GM10248 (cell line): ENCODE measurements around the gene NLGN3.
A peak's percentile ranks its signal among the peaks of the same experiment; 100 is the strongest.

ENCODE experiments used
- CTCF ChIA-PET: fragments of 300-600 bp; sonication (Branson Sonifier 250); formaldehyde crosslinking; extraction: SDS; loops from one replicate; lab custom pipeline; 2021; ENCODE audit warnings: antibody characterized with exemption; lab: Yijun Ruan, JAX
- POLR2A ChIA-PET: fragments of 350-650 bp; sonication (Branson Sonifier 250); formaldehyde crosslinking; extraction: SDS; loops from one replicate; lab custom pipeline; 2020; ENCODE audit warnings: antibody characterized with exemption; lab: Yijun Ruan, JAX
- DNase-seq: peaks from one replicate; pipeline ENCODE4 v3.0.0; 2012; ENCODE audit errors: extremely low spot score
- TF ChIP-seq, protein P1 (sequence below): IDR thresholded peaks from 2 replicates; pipeline ENCODE4 v1.5.1; 2012; ENCODE audit warnings: mild to moderate bottlenecking, low read depth; ENCODE audit errors: extremely low read depth, missing control alignments, control extremely low read depth

The NLGN3 gene

DNA sequence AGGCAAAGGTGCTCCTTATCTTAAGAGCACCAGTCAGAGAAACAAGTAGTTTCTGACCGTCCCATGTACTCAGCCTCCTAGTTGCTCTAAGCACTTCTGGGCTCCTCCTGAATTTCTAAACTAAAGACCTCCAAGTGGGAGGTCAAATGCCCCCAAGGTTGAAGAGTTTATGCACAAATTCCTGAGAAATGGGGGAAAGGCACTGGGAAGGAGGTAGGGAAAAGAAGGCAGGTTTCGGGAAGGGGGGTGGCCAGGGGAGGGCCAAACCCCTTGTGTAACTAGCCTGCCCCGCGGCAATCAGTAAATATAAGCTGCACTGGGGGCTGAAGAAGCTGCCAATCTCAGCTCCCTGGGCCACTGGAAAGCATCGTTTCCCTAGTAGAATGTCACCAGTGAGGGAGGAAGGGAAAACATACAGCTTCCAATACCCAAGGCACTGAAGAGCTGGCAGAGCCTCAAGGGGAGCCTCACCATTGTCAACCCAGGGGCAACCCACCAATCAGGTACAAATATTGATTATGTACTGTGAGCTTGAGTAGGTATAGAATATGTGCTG lies 45.6 kb upstream of the NLGN3 start:
- POLR2A ChIA-PET, result interaction anchor here (2.5 kb wide), 1 partner anchor 19 kb away, joined by 8 read pairs; the partner anchor contains the start of gene MED12
- TF ChIP-seq, protein P1, sequence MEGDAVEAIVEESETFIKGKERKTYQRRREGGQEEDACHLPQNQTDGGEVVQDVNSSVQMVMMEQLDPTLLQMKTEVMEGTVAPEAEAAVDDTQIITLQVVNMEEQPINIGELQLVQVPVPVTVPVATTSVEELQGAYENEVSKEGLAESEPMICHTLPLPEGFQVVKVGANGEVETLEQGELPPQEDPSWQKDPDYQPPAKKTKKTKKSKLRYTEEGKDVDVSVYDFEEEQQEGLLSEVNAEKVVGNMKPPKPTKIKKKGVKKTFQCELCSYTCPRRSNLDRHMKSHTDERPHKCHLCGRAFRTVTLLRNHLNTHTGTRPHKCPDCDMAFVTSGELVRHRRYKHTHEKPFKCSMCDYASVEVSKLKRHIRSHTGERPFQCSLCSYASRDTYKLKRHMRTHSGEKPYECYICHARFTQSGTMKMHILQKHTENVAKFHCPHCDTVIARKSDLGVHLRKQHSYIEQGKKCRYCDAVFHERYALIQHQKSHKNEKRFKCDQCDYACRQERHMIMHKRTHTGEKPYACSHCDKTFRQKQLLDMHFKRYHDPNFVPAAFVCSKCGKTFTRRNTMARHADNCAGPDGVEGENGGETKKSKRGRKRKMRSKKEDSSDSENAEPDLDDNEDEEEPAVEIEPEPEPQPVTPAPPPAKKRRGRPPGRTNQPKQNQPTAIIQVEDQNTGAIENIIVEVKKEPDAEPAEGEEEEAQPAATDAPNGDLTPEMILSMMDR, result no peak
- CTCF ChIA-PET, result interaction anchor here (0.9 to 3.3 kb wide), 7 partner anchors 9 to 81 kb away, joined by 3 to 16 read pairs (median 4); partner anchors contain the start of genes IL2RG and MED12
- DNase-seq, result no peak

DNA sequence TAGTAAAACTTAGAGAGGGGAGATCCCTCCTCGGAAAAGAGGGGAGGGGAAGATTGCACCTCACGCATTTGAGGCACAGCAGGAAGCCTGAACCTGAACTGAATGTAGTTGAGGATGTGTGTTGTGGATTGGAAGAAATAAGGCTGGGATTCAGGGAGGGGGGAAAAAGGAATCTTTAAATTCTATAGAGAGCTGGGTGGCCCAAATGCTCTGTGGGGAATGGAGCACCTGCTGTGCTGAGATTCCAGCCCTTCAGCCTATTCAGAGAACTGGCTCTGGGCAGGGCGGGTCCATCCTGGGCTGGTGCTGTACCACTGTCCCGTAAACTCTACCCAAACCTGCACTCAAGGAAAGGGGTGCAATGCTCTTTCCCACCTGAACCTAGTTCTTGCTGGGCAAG lies 44.9 kb upstream of the NLGN3 start:
- TF ChIP-seq, protein P1, result no peak
- CTCF ChIA-PET, result interaction anchor here (0.9 to 3.3 kb wide), 7 partner anchors 9 to 80 kb away, joined by 3 to 16 read pairs (median 4); partner anchors contain the start of genes IL2RG and MED12
- POLR2A ChIA-PET, result interaction anchor here (1.6 to 2.5 kb wide), 2 partner anchors 12 to 19 kb away, joined by 7 to 8 read pairs; partner anchors contain the start of genes IL2RG and MED12
- no peak for DNase-seq

DNA sequence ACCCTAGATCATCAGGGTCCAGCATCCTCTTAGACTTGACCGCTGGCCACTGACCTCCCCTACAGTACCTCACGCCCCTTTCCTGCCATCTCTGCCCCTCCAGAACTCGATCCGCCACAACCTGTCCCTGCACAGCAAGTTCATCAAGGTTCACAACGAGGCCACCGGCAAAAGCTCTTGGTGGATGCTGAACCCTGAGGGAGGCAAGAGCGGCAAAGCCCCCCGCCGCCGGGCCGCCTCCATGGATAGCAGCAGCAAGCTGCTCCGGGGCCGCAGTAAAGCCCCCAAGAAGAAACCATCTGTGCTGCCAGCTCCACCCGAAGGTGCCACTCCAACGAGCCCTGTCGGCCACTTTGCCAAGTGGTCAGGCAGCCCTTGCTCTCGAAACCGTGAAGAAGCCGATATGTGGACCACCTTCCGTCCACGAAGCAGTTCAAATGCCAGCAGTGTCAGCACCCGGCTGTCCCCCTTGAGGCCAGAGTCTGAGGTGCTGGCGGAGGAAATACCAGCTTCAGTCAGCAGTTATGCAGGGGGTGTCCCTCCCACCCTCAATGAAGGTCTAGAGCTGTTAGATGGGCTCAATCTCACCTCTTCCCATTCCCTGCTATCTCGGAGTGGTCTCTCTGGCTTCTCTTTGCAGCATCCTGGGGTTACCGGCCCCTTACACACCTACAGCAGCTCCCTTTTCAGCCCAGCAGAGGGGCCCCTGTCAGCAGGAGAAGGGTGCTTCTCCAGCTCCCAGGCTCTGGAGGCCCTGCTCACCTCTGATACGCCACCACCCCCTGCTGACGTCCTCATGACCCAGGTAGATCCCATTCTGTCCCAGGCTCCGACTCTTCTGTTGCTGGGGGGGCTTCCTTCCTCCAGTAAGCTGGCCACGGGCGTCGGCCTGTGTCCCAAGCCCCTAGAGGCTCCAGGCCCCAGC lies 43.8 kb upstream of the NLGN3 start:
- ChIA-PET CTCF (interaction anchor here (0.8 to 3.3 kb wide), 6 partner anchors 9 to 81 kb away, joined by 3 to 16 read pairs (median 6); partner anchors contain the start of gene IL2RG), POLR2A (interaction anchor here (1.6 to 2.5 kb wide), 3 partner anchors 11 to 18 kb away, joined by 7 to 12 read pairs (median 8); partner anchors contain the start of genes IL2RG and MED12)
- DNase-seq, result no peak
- TF ChIP-seq, protein P1, result no peak

DNA sequence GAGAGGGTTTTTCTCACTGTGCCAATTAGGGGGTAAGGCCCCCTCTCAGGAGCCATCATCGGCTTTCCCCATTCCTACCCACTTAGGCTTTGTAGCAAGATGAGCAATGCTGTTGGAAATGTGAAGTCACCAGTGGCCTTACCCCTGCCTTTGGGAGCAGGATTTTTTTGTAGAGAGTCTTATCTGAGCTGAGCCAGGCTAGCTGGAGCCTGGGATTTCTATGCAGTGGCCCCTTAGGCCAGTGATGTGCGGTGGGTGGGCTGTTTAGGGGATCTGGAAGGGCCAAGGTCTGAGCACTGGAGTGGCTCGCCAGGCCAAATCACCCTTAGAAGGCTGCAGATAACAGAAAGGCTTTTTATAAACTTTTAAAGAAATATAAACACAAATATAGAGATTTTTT lies 42.3 kb upstream of the NLGN3 start:
- DNase-seq, result no peak
- TF ChIP-seq, protein P1, result no peak
- ChIA-PET CTCF (interaction anchor here (1.2 to 1.8 kb wide), 3 partner anchors 11 to 77 kb away, joined by 4 to 8 read pairs (median 4); no protein-coding TSS in a partner anchor), POLR2A (interaction anchor here (2.2 kb wide), 1 partner anchor 9 kb away, joined by 12 read pairs; the partner anchor contains the start of gene IL2RG)

DNA sequence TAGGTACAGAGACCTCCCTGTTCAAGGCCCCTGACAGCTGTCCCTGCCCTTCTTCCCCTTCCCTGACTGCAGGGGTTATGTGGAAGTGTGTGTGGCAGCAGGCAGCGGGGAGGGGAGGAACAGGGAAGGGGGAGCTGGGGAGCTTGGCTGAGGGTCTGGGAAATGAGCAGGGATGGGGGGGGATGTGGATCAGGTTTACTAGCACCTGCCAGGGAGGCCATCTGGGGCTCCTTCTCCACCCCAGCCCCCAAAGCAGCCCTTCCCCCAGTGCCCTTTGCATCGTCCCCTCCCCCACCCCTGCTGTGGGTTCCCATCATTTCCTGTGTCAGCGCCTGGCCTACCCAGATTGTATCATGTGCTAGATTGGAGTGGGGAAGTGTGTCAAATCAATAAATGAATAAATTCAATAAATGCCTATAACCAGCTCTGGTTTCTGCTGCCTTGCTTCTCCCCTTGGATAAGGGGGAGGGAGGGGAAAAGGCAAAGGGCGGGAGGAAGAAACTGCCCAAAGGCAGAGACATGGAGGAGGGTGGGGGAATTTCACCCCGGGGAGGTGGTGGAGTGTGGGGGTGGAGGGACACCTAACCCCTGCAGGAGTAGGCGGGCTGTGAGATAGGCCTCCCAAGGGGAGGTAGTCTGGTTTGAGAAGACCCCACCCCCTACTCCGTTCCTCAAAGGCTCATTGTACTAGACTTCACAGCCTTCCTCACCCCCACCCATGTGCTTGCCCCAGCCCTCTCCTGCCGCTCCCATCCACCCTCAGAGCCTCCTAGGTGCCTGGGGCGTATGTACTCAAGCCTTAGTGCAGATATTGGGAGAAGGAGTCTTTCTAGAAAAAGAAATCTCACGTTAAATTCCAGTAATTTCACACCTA lies 41.3 kb upstream of the NLGN3 start:
- CTCF ChIA-PET, result interaction anchor here (3.4 kb wide), 1 partner anchor 15 kb away, joined by 9 read pairs; the partner anchor contains the start of gene MED12
- TF ChIP-seq, protein P1, result no peak
- peak; percentile 54 for DNase-seq
- POLR2A ChIA-PET, result interaction anchor here (2.2 kb wide), 1 partner anchor 8 kb away, joined by 12 read pairs; the partner anchor contains the start of gene IL2RG
